SKM-1 treated with dmso at 0.1 percent for 144 hours (cell line): ENCODE results near the gene NFE2L3.
"Not testable (repeated sequence)": the region's sequence is repeated elsewhere in the genome, so short reads cannot be mapped to it uniquely, and the experiment has no call there.

ENCODE experiments used
- DNase-seq: peaks from one replicate; lab custom pipeline; 2025; ENCODE audit not compliant: unreplicated experiment; lab: John Stamatoyannopoulos, UW

Gene NFE2L3

GRCh38 chr7:26166684-26167266, 14.8 kb downstream of the NFE2L3 start:
- no peak for DNase-seq

DNA sequence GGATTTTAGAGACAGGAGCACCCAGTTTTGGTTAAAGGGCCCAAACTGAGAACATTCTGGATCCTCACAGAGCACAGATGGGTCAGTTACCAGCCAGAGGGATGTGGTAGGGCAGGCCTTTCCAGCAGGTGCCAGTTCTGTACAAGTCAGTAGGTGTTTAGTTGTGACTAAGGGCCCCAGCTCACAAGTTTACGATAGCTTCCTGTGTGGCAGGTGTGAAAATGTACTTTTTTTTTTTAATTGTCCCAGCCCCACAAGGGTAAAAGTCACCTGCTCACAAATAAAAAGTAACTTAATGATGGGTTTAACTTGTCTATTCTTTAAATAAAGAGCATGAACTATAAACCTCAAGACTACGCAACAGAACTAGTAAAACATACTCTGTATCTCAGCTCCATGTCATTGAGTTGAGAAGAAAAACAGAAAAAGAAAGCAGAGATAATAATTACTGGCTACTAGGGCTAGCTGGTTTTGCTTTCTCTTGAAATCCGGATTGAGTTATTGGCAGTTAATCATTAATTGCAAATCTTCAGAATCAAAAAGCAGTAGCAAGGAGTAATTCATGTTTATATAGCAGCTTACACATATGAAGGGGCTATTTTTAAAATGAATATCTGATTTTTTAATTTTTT, 15.4 kb downstream of the NFE2L3 start:
- no peak for DNase-seq

DNA sequence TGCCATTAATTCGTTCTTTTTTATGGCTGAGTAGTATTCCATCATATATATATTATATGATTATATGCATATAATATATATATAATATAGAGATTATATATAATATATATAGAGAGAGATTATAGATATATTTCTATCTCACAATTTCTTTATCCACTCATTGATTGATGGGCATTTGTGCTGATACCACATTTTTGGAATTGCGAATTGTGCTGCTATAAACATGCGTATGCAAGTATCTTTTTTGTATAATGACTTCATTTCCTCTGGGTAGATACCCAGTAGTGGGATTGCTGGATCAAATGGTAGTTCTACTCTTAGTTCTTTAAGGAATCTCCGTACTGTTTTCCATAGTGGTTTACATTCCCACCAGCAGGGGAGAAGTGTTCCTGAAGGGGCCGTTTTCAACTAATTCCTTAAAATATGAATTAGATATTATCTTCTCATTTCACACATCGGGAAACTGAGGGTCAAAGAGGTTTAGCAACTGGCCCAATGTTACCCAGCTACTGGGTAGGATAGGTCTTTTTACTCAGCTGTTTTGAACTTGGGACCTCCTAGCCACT, 16.5 kb downstream of the NFE2L3 start:
- no peak for DNase-seq

DNA sequence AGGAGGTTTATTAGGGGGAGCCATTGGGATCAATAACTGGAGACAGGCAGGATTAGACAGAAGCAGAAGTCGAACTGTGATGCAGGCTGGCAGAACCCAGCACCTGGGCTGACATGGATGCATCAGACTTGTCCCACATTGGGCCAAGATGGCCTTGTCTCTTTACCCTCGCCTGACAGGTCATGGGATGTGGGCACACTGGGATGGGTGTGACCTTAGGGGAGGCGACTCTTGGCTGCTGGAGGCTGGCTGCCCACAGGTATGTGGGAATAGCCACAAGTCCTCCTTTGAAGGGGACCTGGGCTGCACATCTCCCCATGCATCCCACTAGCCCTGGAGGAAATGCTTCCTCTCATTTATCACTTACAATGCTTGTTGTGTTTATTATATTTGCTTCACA, 17.3 kb downstream of the NFE2L3 start:
- no peak for DNase-seq

DNA sequence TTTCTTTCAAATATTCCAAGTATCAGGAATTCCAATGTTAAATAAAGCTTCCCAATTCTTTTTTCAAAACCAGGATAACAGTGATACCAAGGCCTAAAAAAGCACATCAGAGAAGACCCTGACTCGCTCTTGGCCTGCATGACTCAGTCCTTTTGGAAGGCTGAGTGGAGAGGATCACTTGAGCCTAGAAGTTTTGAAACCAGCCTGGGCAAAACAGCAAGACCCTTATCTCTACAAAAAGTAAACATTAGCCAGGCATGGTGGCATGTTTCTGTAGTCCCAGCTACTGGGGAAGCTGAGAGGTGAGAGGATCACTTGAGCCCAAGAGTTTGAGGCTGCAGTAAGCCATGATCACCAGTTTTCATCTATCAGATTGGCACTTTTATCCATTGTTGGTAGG, 18.7 kb downstream of the NFE2L3 start:
- no peak for DNase-seq

DNA sequence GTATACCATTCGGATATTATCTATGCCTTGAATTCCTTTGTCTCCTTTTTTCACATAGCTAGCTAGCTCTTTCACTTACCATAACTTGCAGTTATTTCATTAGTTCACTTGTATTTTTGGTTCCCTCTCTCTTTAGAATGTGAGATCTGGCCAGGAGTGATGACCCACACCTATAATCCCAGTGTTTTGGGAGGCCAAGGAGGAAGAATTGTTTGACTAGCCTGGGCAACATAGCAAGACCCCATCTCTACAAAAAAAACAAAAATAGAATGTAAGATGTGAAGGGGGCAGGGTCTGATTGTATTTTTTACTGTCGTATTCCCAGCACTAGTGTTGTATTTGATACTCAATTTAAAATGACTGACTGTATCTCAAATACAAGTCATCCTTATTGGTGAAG, 19.6 kb downstream of the NFE2L3 start:
- DNase-seq = no peak

GRCh38 chr7:26172048-26172447, 20.1 kb downstream of the NFE2L3 start:
- DNase-seq = no peak

GRCh38 chr7:26175903-26176302, 23.9 kb downstream of the NFE2L3 start:
- DNase-seq = not testable (repeated sequence)

DNA sequence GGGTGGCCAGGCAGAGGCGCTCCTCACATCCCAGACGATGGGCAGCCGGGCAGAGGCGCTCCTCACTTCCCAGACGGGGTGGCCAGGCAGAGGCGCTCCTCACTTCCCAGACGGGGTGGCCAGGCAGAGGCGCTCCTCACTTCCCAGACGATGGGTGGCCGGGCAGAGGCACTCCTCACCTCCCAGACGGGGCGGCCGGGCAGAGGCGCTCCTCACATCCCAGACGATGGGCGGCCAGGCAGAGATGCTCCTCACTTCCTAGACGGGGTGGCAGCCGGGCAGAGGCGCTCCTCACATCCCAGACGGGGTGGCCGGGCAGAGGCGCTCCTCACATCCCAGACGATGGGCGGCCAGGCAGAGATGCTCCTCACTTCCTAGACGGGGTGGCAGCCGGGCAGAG, 24.7 kb downstream of the NFE2L3 start:
- not testable (repeated sequence) for DNase-seq

DNA sequence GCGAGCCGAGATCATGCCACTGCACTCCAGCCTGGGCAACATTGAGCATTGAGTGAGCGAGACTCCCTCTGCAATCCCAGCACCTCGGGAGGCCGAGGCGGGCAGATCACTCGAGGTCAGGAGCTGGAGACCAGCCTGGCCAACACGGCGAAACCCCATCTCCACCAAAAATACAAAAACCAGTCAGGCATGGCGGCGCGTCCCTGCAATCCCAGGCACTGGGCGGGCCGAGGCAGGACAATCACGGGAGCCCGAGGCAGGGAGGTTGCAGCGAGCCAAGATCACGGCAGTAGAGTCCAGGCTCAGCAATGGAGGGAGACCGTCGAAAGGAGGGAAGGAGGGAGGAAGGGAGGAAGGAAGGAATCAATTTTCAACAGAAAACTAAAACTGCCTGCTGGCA, 25.3 kb downstream of the NFE2L3 start:
- DNase-seq = not testable (repeated sequence)

- DNase-seq = no peak
Observed at GRCh38 chr7:26178272-26178960, 26.4 kb downstream of the NFE2L3 start.

GRCh38 chr7:26179422-26179821, 27.4 kb downstream of the NFE2L3 start:
- no peak for DNase-seq

GRCh38 chr7:26179826-26180497, 28.0 kb downstream of the NFE2L3 start:
- no peak for DNase-seq

DNA sequence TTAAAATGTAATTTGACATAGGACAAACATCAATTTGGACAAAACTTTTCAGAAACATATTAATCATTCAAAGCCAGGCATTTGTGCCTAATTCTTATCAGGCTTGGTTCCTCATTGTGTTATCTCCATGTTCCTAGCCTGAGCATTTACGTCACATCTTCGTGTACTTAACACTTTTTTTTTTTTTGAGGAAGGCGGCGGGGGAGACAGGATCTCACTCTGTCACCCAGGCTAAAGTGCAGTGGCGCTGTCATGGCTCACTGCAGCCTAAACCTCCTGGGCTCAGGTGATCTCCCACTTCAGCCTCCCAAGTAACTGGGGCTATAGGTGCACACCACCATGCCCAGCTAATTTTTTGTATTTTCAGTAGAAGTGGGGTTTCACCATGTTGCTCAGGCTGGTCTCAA, 28.8 kb downstream of the NFE2L3 start:
- DNase-seq = no peak

- DNase-seq = no peak
Observed at GRCh38 chr7:26181474-26182227, 29.7 kb downstream of the NFE2L3 start.

- no peak for DNase-seq
Observed at GRCh38 chr7:26182283-26182682, 30.3 kb downstream of the NFE2L3 start.

DNA sequence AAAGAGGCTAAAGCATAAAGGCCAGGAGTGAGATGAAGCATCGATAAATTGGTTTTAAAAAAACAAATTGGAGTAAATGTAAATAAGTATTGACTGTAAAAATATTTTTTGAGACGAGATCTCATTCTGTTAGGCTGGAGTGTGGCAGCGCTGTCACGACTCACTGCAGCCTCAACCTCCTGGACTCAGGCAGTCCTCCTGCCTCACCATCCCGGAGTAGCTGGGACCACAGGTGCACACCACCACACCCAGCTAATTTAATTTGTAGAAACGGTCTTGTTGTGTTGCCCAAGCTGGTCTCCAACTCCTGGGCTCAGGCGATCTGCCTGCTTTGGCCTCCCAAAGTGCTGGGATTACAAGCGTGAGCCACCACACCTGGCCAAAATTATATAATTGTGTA, 30.7 kb downstream of the NFE2L3 start:
- DNase-seq = no peak

- DNase-seq = no peak
Observed at GRCh38 chr7:26183545-26184280, 31.7 kb downstream of the NFE2L3 start.

DNA sequence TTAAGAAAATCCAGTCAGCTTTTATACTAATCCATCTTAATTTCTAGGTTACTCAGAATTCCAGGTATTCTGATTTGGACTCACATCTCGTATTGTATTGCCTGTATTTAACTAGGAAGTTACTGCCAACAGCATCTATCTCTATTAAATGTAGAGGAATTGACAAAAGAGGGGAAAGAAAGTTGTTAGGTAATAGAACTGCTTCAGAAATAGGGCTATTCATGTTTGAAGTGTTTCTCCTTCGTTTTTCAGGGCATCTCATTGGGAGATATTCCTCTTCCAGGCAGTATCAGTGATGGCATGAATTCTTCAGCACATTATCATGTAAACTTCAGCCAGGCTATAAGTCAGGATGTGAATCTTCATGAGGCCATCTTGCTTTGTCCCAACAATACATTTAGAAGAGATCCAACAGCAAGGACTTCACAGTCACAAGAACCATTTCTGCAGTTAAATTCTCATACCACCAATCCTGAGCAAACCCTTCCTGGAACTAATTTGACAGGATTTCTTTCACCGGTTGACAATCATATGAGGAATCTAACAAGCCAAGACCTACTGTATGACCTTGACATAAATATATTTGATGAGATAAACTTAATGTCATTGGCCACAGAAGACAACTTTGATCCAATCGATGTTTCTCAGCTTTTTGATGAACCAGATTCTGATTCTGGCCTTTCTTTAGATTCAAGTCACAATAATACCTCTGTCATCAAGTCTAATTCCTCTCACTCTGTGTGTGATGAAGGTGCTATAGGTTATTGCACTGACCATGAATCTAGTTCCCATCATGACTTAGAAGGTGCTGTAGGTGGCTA, 32.5 kb downstream of the NFE2L3 start:
- not testable (repeated sequence) for DNase-seq
